AG08396 (cell line): Measurements from ENCODE around the gene SYNDIG1.

Source experiments
- DNase-seq: peaks from one replicate; pipeline ENCODE4 v3.0.0; 2012; ENCODE audit warnings: low spot score, mixed read lengths

SYNDIG1 gene

GRCh38 chr20:24473435-24474223 lies 4.2 kb downstream of the SYNDIG1 start:
- DNase-seq, result no peak

GRCh38 chr20:24477831-24478547 lies 8.6 kb downstream of the SYNDIG1 start:
- no peak for DNase-seq

- no peak for DNase-seq
Measured at GRCh38 chr20:24478584-24478983, 9.2 kb downstream of the SYNDIG1 start.

GRCh38 chr20:24479106-24479505 lies 9.7 kb downstream of the SYNDIG1 start:
- no peak for DNase-seq

GRCh38 chr20:24479595-24479994 lies 10.2 kb downstream of the SYNDIG1 start:
- no peak for DNase-seq

GRCh38 chr20:24480509-24480908 lies 11.1 kb downstream of the SYNDIG1 start:
- DNase-seq, result no peak

GRCh38 chr20:24481173-24481572 lies 11.7 kb downstream of the SYNDIG1 start:
- DNase-seq, result no peak

- no peak for DNase-seq
Measured at GRCh38 chr20:24483435-24484080, 14.1 kb downstream of the SYNDIG1 start.

GRCh38 chr20:24484081-24484450 lies 14.6 kb downstream of the SYNDIG1 start:
- DNase-seq, result no peak

GRCh38 chr20:24485981-24486380 lies 16.6 kb downstream of the SYNDIG1 start:
- no peak for DNase-seq

GRCh38 chr20:24487240-24487639 lies 17.8 kb downstream of the SYNDIG1 start:
- DNase-seq, result no peak

GRCh38 chr20:24487648-24488047 lies 18.2 kb downstream of the SYNDIG1 start:
- no peak for DNase-seq

- DNase-seq, result no peak
Measured at GRCh38 chr20:24488064-24488799, 18.8 kb downstream of the SYNDIG1 start.

- DNase-seq, result no peak
Measured at GRCh38 chr20:24488800-24489175, 19.4 kb downstream of the SYNDIG1 start.

GRCh38 chr20:24489193-24489592 lies 19.8 kb downstream of the SYNDIG1 start:
- DNase-seq, result no peak

- no peak for DNase-seq
Measured at GRCh38 chr20:24489631-24490260, 20.3 kb downstream of the SYNDIG1 start.

- DNase-seq, result no peak
Measured at GRCh38 chr20:24490598-24490997, 21.2 kb downstream of the SYNDIG1 start.

GRCh38 chr20:24491041-24491756 lies 21.8 kb downstream of the SYNDIG1 start:
- DNase-seq, result no peak

GRCh38 chr20:24492031-24492607 lies 22.7 kb downstream of the SYNDIG1 start:
- DNase-seq, result no peak

- DNase-seq, result no peak
Measured at GRCh38 chr20:24492698-24493097, 23.3 kb downstream of the SYNDIG1 start.

GRCh38 chr20:24493181-24493580 lies 23.8 kb downstream of the SYNDIG1 start:
- DNase-seq, result no peak
